OCI-LY1 (cell line): ENCODE data around the gene ETV7.

ENCODE experiments used
- H2AFZ ChIP-seq: fragments of 200-600 bp; sonication (generic), shearing (Covaris generic); 2 replicates; pipeline ENCODE4 v1.6.0; 2014; ENCODE audit warnings: antibody characterized with exemption, mild to moderate bottlenecking, low read length
- H3F3A ChIP-seq: fragments of 200-600 bp; sonication (generic), shearing (Covaris generic); 2 replicates; pipeline ENCODE4 v1.6.0; 2014; ENCODE audit warnings: mild to moderate bottlenecking, antibody characterized with exemption, low read length, moderate library complexity; ENCODE audit not compliant: insufficient read depth
- H3K27ac ChIP-seq: fragments of 200-600 bp; sonication (generic); 2 replicates; pipeline ENCODE4 v1.5.1; 2014; ENCODE audit warnings: low read length, mixed run types, mild to moderate bottlenecking, low read depth; ENCODE audit not compliant: poor library complexity, severe bottlenecking
- H3K27me3 ChIP-seq: fragments of 200-600 bp; sonication (generic); 2 replicates; pipeline ENCODE4 v1.6.0; 2014; ENCODE audit warnings: antibody characterized with exemption, mild to moderate bottlenecking, low read length, moderate library complexity; ENCODE audit not compliant: insufficient read depth
- H3K36me3 ChIP-seq: fragments of 200-600 bp; sonication (generic); 2 replicates; pipeline ENCODE4 v1.6.1; 2014; ENCODE audit warnings: mild to moderate bottlenecking, antibody characterized with exemption, low read length, moderate library complexity, mixed read lengths; ENCODE audit not compliant: insufficient read depth
- H3K4me1 ChIP-seq: fragments of 200-600 bp; sonication (generic); 2 replicates; pipeline ENCODE4 v1.5.1; 2014; ENCODE audit warnings: mild to moderate bottlenecking, low read length, moderate library complexity; ENCODE audit not compliant: insufficient read depth, severe bottlenecking
- H3K4me2 ChIP-seq: fragments of 200-600 bp; sonication (generic), shearing (Covaris generic); 2 replicates; pipeline ENCODE4 v1.6.1; 2014; ENCODE audit warnings: low read length
- H3K4me3 ChIP-seq: fragments of 200-600 bp; sonication (generic); 2 replicates; pipeline ENCODE4 v1.5.1; 2014; ENCODE audit warnings: low read length, low read depth, mild to moderate bottlenecking, mixed read lengths; ENCODE audit not compliant: poor library complexity, severe bottlenecking
- H3K79me2 ChIP-seq: fragments of 200-600 bp; shearing (Covaris generic); 2 replicates; pipeline ENCODE4 v1.6.1; 2016; ENCODE audit warnings: mixed run types, low read length, mixed read lengths; ENCODE audit not compliant: insufficient read depth
- H3K9ac ChIP-seq: fragments of 200-600 bp; sonication (generic), shearing (Covaris generic); 2 replicates; pipeline ENCODE4 v1.6.1; 2014; ENCODE audit warnings: mild to moderate bottlenecking, low read length, mixed read lengths
- H3K9me2 ChIP-seq: fragments of 200-600 bp; sonication (generic), shearing (Covaris generic); 2 replicates; pipeline ENCODE4 v1.6.1; 2014; ENCODE audit warnings: low read depth, mild to moderate bottlenecking, low read length, mixed read lengths
- H3K9me3 ChIP-seq: fragments of 200-600 bp; shearing (Covaris generic); 2 replicates; pipeline ENCODE4 v1.6.1; 2014; ENCODE audit warnings: low read length, mixed read lengths
- H4K20me1 ChIP-seq: fragments of 200-600 bp; sonication (generic), shearing (Covaris generic); 2 replicates; pipeline ENCODE4 v1.6.0; 2016; ENCODE audit warnings: mild to moderate bottlenecking, low read length; ENCODE audit not compliant: insufficient read depth
- CTCF ChIP-seq: fragments of 200-600 bp; sonication (generic), shearing (Covaris generic); IDR thresholded peaks from 2 replicates; pipeline ENCODE4 v1.5.1; 2017; ENCODE audit warnings: mild to moderate bottlenecking, antibody characterized with exemption, low read length, moderate library complexity, mixed read lengths
- EZH2 ChIP-seq: fragments of 200-600 bp; sonication (generic), shearing (Covaris generic); IDR thresholded peaks from 2 replicates; pipeline ENCODE4 v1.8.0; 2017; ENCODE audit warnings: borderline replicate concordance, mixed run types, mild to moderate bottlenecking, antibody characterized with exemption, low read length, moderate library complexity, mixed read lengths

The ETV7 gene

GRCh38 chr6:36419310-36419709 is 31.8 kb upstream of the ETV7 start:
- no peaks in the 10 kb centered on the region for H3K36me3 ChIP-seq
- H3K9ac ChIP-seq: no peak overlapping the region
- H3K4me2 ChIP-seq: no peak overlapping the region
- H3K79me2 ChIP-seq: no peaks in the 10 kb centered on the region
- H4K20me1 ChIP-seq: no peaks in the 10 kb centered on the region
- peaks cover 16% of the 10 kb centered on the region for H3K4me1 ChIP-seq
- H3K27ac ChIP-seq: no peak overlapping the region
- no peaks in the 10 kb centered on the region for H3K9me3 ChIP-seq
- no peaks in the 10 kb centered on the region for H3F3A ChIP-seq
- TF ChIP-seq CTCF (no peak), EZH2 (no peak)
- H3K27me3 ChIP-seq: no peaks in the 10 kb centered on the region
- H3K9me2 ChIP-seq: no peaks in the 10 kb centered on the region
- H3K4me3 ChIP-seq: no peak overlapping the region
- no peak overlapping the region for H2AFZ ChIP-seq

- Histone ChIP-seq H3K4me1 (peaks cover 10% of the 10 kb centered on the region), H3K4me2 (no peak overlapping the region), H4K20me1 (no peaks in the 10 kb centered on the region), H3F3A (no peaks in the 10 kb centered on the region), H3K9me3 (no peaks in the 10 kb centered on the region; the same call in 1 of the 2 replicates), H3K4me3 (no peak overlapping the region), H3K27ac (no peak overlapping the region), H3K79me2 (no peaks in the 10 kb centered on the region), H3K9ac (no peak overlapping the region), H2AFZ (no peak overlapping the region), H3K36me3 (no peaks in the 10 kb centered on the region), H3K27me3 (no peaks in the 10 kb centered on the region), H3K9me2 (no peaks in the 10 kb centered on the region)
- TF ChIP-seq EZH2: no peak
- TF ChIP-seq CTCF: no peak
Observed at GRCh38 chr6:36418558-36418957, 31.1 kb upstream of the ETV7 start.

GRCh38 chr6:36414481-36414880 is 27.0 kb upstream of the ETV7 start:
- Histone ChIP-seq H2AFZ (no peak overlapping the region), H3K27me3 (no peaks in the 10 kb centered on the region), H4K20me1 (no peaks in the 10 kb centered on the region), H3K9me3 (peaks cover 3% of the 10 kb centered on the region; the same call in 1 of the 2 replicates), H3K4me3 (no peak overlapping the region), H3F3A (no peaks in the 10 kb centered on the region), H3K27ac (no peak overlapping the region), H3K9me2 (no peaks in the 10 kb centered on the region), H3K4me1 (no peaks in the 10 kb centered on the region), H3K9ac (no peak overlapping the region), H3K4me2 (no peak overlapping the region), H3K36me3 (no peaks in the 10 kb centered on the region), H3K79me2 (no peaks in the 10 kb centered on the region)
- no peak for TF ChIP-seq EZH2
- no peak for TF ChIP-seq CTCF
